AG09309 (cell line): ENCODE data around the gene ZBTB8OS.
"Not testable (repeated sequence)": the region's sequence is repeated elsewhere in the genome, so short reads cannot be mapped to it uniquely, and the experiment has no call there.

ENCODE experiments used
- DNase-seq: peaks from one replicate; pipeline ENCODE4 v3.0.0-alpha.2; 2010; ENCODE audit warnings: low read depth
- H3K4me3 ChIP-seq: 2 replicates; pipeline ENCODE4 v1.5.1; 2011; ENCODE audit warnings: mild to moderate bottlenecking, low read depth, low read length, moderate library complexity; ENCODE audit not compliant: control insufficient read depth
- CTCF ChIP-seq: IDR thresholded peaks from 2 replicates; pipeline ENCODE4 v1.5.1; 2011; ENCODE audit warnings: mild to moderate bottlenecking, low read depth, low read length, inconsistent platforms; ENCODE audit not compliant: insufficient read depth, control insufficient read depth; ENCODE audit errors: missing control alignments

ZBTB8OS gene

GRCh38 chr1:32632829-32633228 is 17.5 kb downstream of the ZBTB8OS start:
- no peak for TF ChIP-seq CTCF
- no peak overlapping the region for H3K4me3 ChIP-seq
- DNase-seq: no peak

- H3K4me3 ChIP-seq, DNase-seq: not testable (repeated sequence)
Measured at GRCh38 chr1:32630173-32630572, 20.2 kb downstream of the ZBTB8OS start.

DNA sequence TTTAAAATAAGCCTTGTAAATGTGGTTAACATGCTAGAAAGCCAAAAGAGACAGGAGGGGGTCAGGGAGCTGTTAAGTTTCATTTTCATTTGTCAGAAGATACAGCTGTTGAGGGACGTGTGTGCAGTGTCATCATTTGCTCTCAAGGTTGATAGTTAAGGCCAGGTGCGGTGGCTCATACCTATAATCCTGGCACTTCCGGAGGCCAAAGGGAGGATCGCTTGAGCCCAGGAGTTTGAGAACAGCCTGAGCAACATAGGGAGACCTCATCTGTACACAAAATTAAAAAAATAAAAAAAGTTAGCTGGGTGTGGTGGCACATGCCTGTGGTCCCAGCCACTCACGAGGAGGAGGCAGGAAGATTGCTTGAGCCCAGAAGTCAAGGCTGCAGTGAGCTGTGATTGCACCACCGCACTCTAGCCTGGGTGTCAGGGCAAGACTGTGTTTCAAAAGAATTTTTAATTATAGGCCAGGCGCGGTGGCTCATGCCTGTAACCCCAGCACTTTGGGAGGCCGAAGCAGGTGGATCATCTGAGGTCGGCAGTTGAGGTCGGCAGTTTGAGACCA is 22.7 kb downstream of the ZBTB8OS start:
- no peak for DNase-seq
- no peak overlapping the region for H3K4me3 ChIP-seq
- no peak for TF ChIP-seq CTCF

DNA sequence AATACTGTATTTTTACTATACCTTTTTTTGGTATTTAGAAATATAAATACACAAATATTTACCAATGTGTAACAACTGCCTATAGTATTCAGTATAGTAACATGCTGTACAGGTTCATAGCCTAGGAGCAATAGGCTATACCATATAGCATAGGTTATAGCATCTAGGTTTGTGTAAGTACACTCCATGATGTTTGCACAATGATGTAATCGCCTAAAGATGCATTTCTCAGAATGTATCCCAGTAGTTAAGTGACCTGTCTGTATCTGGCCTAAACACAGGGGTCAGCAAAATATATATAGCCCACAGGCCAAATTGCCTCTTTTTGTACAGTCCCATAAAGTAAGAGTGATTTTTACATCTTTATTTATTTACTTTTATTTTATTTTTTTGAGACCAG is 24.2 kb downstream of the ZBTB8OS start:
- no peak overlapping the region for H3K4me3 ChIP-seq
- no peak for DNase-seq
- no peak for TF ChIP-seq CTCF

- no peak for DNase-seq
- no peak for TF ChIP-seq CTCF
- no peak overlapping the region for H3K4me3 ChIP-seq
Measured at GRCh38 chr1:32623775-32624174, 26.6 kb downstream of the ZBTB8OS start.

DNA sequence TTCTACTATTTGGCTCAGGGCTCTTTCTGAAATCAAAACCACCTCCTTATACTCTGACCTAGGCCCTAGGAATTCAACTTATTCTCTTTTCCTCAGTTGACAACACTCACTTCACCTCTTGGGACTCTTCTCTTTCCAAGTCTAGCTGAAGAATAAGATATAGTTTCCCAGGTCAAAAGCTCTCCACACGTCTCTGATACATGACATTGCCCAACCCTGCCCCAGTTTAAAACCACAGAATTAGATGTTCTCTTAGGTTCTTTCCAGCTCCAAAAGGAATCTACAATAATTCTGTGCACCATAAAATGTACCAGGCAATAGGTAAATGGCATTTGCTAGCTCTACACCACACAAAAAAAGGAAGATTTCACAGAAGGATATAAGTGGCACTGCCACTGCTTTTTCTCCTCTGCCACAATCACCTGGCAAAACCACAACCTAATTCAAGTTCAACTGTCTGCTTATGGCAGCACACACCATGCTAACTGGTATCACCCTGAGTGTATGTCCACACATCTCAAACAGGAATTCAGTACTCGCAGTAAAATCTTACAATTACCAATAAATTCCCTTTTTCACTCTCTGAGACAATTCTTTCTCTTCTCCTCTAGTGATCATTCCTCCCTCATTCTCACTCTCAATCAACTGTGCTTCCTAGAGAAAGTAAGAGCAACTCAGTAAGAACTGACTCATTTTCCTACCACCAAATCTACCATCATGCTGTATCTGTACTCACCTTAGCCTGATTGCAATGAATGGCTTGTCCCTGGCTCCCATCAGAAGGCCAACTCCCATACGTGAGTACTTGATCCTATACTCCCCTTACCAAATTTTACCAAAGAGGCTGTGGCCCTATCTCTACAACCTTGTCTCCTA is 27.3 kb downstream of the ZBTB8OS start:
- no peak for TF ChIP-seq CTCF
- no peak overlapping the region for H3K4me3 ChIP-seq
- DNase-seq: no peak

GRCh38 chr1:32622205-32622604 is 28.1 kb downstream of the ZBTB8OS start:
- no peak for DNase-seq
- no peak for TF ChIP-seq CTCF
- no peak overlapping the region for H3K4me3 ChIP-seq
